ENCODE results near the gene RPL39L. TPM values are rescaled to one million over a fixed set of nuclear protein-coding genes. Genes with fewer than 3 reads are reported as not detected.
"Not testable (repeated sequence)": the region's sequence is repeated elsewhere in the genome, so short reads cannot be mapped to it uniquely, and the experiment has no call there.

The RPL39L gene
- total and polyA plus RNA-seq, 7 donors, result 8.4 to 27.7 (median 20.6) TPM

DNA sequence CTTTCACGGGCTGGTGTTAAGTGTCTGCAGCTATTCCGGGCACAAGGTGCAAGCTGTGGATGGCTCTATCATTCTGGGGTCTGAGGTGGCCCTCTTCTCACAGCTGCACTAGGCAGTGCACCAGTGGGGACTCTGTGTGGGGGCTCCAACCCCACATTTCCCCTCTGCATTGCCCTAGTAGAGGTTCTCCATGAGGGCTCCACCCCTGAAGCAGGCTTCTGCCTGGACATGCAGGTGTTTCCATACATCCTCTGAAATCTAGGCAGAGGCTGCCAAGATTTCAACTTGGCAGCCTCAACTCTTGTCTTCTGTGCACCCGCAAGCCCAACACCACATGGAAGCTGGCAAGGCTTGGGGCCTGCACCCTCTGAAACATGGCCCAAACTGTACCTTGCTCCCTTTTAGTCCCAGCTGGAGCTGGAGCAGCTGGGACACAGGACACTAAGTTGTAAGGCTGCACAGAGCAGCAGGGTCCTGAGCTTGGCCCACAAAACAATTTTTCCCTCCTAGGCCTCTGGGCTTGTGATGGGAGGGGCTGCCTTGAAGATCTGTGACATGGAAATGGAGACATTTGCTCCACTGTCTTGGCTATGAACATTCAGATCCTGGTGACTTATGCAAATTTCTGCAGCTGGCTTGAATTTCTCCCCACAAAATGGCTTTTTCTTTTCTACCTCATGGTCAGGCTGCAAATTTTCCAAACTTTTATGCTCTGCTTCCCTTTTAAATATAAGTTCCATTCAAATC is 6.0 kb upstream of the RPL39L start:
- WGBS, 2 donors, result 95 to 96% methylated on average over 3 of the region's 3 CpGs
- DNase-seq, result no peak
- intact Hi-C loops (cut with DNase I), result no loop called here

DNA sequence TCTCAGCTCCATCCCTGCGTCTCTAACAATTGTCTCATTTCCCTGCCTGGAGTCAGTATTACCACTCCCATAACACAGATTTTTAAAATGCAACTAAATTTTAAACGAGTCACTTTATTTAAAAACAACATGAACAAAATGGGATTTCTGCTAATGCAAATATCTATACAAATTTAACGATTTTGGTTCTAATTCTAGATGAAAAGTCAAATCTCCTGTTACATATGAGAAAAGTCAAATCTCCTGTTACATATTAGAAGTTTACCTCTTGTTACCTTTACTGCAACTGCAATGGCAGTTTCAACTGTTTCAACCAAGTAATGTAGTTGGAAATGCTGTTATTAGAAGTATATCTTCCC is 578 bp upstream of the RPL39L start:
- Histone ChIP-seq H3K27me3 (no peaks in the 10 kb centered on the region), H3K9me3 (peaks cover 0 to 2% (median 0%) of the 10 kb centered on the region in 4 donors), H3K27ac (peak overlapping the region; percentile 58 to 81 (median 74)), H3K4me3 (peak overlapping the region; percentile 41 to 64 (median 58)), H3K36me3 (no peaks in the 10 kb centered on the region), H3K4me1 (peaks cover 0 to 8% (median 7%) of the 10 kb centered on the region in 4 donors)
- WGBS, 2 donors, result 20 to 22% methylated on average over 3 of the region's 3 CpGs
- TF ChIP-seq, protein P1, sequence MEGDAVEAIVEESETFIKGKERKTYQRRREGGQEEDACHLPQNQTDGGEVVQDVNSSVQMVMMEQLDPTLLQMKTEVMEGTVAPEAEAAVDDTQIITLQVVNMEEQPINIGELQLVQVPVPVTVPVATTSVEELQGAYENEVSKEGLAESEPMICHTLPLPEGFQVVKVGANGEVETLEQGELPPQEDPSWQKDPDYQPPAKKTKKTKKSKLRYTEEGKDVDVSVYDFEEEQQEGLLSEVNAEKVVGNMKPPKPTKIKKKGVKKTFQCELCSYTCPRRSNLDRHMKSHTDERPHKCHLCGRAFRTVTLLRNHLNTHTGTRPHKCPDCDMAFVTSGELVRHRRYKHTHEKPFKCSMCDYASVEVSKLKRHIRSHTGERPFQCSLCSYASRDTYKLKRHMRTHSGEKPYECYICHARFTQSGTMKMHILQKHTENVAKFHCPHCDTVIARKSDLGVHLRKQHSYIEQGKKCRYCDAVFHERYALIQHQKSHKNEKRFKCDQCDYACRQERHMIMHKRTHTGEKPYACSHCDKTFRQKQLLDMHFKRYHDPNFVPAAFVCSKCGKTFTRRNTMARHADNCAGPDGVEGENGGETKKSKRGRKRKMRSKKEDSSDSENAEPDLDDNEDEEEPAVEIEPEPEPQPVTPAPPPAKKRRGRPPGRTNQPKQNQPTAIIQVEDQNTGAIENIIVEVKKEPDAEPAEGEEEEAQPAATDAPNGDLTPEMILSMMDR (IDR thresholded peaks at IDR 0.05), result peak in 1 of 4 experiments; percentile 1
- TF ChIP-seq POLR2A (IDR thresholded peaks at IDR 0.05), result no peak
- no peak for TF ChIP-seq POLR2AphosphoS5 (IDR thresholded peaks at IDR 0.05)
- TF ChIP-seq EP300 (IDR thresholded peaks at IDR 0.05), result no peak
- intact Hi-C loops (cut with DNase I), result no loop called here
- DNase-seq, result no peak

More for the DNA sequence above, 6.0 kb upstream of the RPL39L start:
- peaks cover 0 to 8% (median 0%) of the 10 kb centered on the region in 4 donors for H3K9me3 ChIP-seq
- H3K4me3 ChIP-seq, result no peak overlapping the region
- H3K27ac ChIP-seq, result no peak overlapping the region
- no peaks in the 10 kb centered on the region for H3K36me3 ChIP-seq
- no peaks in the 10 kb centered on the region for H3K27me3 ChIP-seq
- no peaks in the 10 kb centered on the region for H3K4me1 ChIP-seq
- TF ChIP-seq, protein P1 (IDR thresholded peaks at IDR 0.05), result no peak
- TF ChIP-seq POLR2AphosphoS5 (IDR thresholded peaks at IDR 0.05) (no peak), EP300 (IDR thresholded peaks at IDR 0.05) (no peak), POLR2A (IDR thresholded peaks at IDR 0.05) (no peak)

DNA sequence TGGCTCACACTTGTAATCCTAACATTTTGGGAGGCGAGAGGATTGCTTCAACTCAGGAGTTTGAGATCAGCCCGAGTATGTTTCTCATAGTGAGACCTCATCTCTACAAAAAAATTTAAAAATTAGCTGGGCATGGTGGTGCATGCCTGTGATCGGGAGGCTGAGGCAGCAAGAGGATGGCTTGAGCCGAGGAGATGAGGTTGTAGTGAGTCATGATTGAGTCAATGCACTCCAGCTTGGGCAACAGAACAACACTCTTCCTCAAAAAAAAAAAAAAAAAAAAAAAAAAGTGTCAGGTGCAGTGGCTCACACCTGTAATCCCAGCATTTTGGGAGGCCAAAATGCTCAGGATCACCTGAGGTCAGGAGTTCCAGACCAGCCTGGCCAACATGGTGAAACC is 2.4 kb downstream of the RPL39L start:
- WGBS, 2 donors, result 92 to 94% methylated on average over 4 of the region's 4 CpGs
- H3K9me3 ChIP-seq, result peaks cover 0 to 2% (median 0%) of the 10 kb centered on the region in 4 donors
- no peaks in the 10 kb centered on the region for H3K27me3 ChIP-seq
- no peak overlapping the region for H3K4me3 ChIP-seq
- no peak overlapping the region for H3K27ac ChIP-seq
- intact Hi-C loops (cut with DNase I), result no loop called here
- H3K4me1 ChIP-seq, result peaks cover 0 to 8% (median 7%) of the 10 kb centered on the region in 4 donors
- DNase-seq, result no peak
- no peaks in the 10 kb centered on the region for H3K36me3 ChIP-seq
- TF ChIP-seq, protein P1 (IDR thresholded peaks at IDR 0.05), result no peak
- TF ChIP-seq POLR2AphosphoS5 (IDR thresholded peaks at IDR 0.05), result no peak
- TF ChIP-seq EP300 (IDR thresholded peaks at IDR 0.05), result no peak
- no peak for TF ChIP-seq POLR2A (IDR thresholded peaks at IDR 0.05)

DNA sequence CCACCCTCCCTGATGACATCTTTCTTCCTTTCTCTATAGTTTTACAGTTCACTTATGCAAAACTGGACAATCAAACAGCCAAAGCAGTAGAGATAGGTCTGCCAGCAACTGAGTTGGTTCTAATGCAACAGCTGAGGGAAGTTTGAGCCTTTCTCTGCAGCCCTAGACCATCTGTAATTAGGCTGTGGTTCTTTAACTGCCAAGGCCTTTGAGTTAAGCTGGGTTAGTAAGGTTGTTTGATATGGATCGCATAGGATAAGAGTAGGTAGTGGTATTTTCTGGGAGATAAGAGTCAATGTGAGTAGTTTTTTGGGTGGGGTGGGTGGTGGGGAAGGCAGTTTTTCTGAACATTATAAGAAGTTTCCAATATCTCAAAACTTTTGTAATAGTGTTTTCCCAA is 3.0 kb downstream of the RPL39L start:
- no peaks in the 10 kb centered on the region for H3K27me3 ChIP-seq
- TF ChIP-seq EP300 (IDR thresholded peaks at IDR 0.05) (no peak), POLR2A (IDR thresholded peaks at IDR 0.05) (no peak), POLR2AphosphoS5 (IDR thresholded peaks at IDR 0.05) (no peak)
- TF ChIP-seq, protein P1 (IDR thresholded peaks at IDR 0.05), result no peak
- no peak overlapping the region for H3K27ac ChIP-seq
- 97% methylated on average over 1 of the region's 1 CpG for WGBS, 2 donors
- H3K4me1 ChIP-seq, result peaks cover 0 to 8% (median 7%) of the 10 kb centered on the region in 4 donors
- no peak overlapping the region for H3K4me3 ChIP-seq
- peaks cover 0 to 2% (median 0%) of the 10 kb centered on the region in 4 donors for H3K9me3 ChIP-seq
- intact Hi-C loops (cut with DNase I), result no loop called here
- H3K36me3 ChIP-seq, result no peaks in the 10 kb centered on the region
- DNase-seq, result no peak

DNA sequence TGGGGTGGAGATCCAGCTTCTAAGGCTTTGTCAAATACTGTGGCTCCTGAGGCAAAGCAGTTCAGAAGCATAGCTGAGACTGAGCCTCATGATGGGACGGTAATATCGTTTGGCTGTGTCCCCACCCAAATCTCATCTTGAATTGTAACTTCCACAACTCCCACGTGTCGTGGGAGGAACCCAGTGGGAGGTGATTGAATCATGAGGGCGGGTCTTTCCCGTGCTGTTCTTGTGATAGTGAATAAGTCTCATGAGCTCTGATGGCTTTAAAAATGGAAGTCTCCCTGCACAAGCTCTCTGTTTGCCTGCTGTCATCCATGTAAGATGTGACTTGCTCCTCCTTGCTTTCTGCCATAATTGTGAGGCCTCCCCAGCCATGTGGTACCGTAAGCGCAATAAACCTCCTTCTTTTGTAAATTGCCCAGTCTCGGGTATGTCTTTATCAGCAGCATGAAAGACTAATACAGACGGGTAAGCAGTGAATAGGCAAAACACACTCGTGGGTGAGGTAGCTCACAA is 4.1 kb downstream of the RPL39L start:
- H3K27ac ChIP-seq; H3K9me3 ChIP-seq; H3K4me1 ChIP-seq; H3K4me3 ChIP-seq; H3K27me3 ChIP-seq; H3K36me3 ChIP-seq; DNase-seq; intact Hi-C loops (cut with DNase I): not testable (repeated sequence)
- WGBS, 2 donors, result 94 to 96% methylated on average over 11 of the region's 11 CpGs

DNA sequence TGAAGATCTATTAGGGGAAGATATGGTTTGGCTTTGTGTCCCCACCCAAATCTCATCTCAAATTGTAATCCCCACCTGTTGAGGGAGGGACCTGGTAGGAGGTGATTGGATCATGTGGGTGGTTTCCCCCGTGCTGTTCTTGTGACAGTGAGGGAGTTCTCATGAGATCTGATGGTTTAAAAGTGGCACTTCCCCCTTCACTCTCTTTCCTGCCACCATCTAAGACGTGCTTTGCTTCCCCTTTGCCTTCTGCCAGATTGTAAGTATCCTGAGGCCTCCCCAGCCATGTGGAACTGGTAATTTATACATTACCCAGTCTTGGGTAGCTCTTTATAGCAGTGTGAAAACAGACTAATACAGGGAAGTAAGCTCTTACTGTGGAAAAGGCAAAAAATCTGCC is 6.1 kb downstream of the RPL39L start:
- WGBS, 2 donors, result 54 to 88% methylated on average over 2 of the region's 2 CpGs
- DNase-seq; H3K27me3 ChIP-seq; H3K27ac ChIP-seq; H3K4me1 ChIP-seq; H3K9me3 ChIP-seq; H3K4me3 ChIP-seq; intact Hi-C loops (cut with DNase I); H3K36me3 ChIP-seq: not testable (repeated sequence)
